T-helper 17 cell (primary cell): ENCODE data around the gene ZFHX3. TPM values are rescaled to one million over a fixed set of nuclear protein-coding genes. Genes with fewer than 3 reads are reported as not detected.
A peak's percentile ranks its signal among the peaks of the same experiment; 100 is the strongest.

ENCODE experiments used
- ATAC-seq: fragments of 150-1000 bp; cut with Tn5 transposase; 2 replicates; pipeline ENCODE4 v1.10.0; 2021; ENCODE audit warnings: mild to moderate bottlenecking, moderate library complexity
- DNase-seq, 3 donors: peaks; one replicate each; pipeline versions ENCODE4 v3.0.0 to v3.0.0-alpha.2; 2020 to 2021
- H3K9me3 ChIP-seq: one replicate; pipeline ENCODE4 v1.7.0; 2013; ENCODE audit warnings: low read length, mild to moderate bottlenecking; ENCODE audit not compliant: control insufficient read depth, poor library complexity, severe bottlenecking
- H3K27ac Mint-ChIP-seq: one replicate; pipeline ENCODE4 v1.8.0; 2022; ENCODE audit warnings: mild to moderate bottlenecking, moderate library complexity, mixed read lengths
- H3K27me3 Mint-ChIP-seq: one replicate; pipeline ENCODE4 v1.8.0; 2022; ENCODE audit warnings: mixed read lengths
- H3K36me3 Mint-ChIP-seq: one replicate; pipeline ENCODE4 v1.8.0; 2022; ENCODE audit warnings: low read depth, mixed read lengths
- H3K4me1 Mint-ChIP-seq: one replicate; pipeline ENCODE4 v1.8.0; 2022; ENCODE audit warnings: mild to moderate bottlenecking, mixed read lengths
- H3K4me3 Mint-ChIP-seq: one replicate; pipeline ENCODE4 v1.8.0; 2022; ENCODE audit warnings: mild to moderate bottlenecking, moderate library complexity, mixed read lengths
- total RNA-seq, 4 donors: library from RNA in 2 of 4; stranded (reverse) in 2 of 4; gene quantifications; one replicate each; pipeline ENCODE4 v1.2.3 and lab custom pipeline; 2022 to 2026

The ZFHX3 gene
- total RNA-seq, 2 donors from 2014 or later: 0.94 to 2.2 TPM

DNA sequence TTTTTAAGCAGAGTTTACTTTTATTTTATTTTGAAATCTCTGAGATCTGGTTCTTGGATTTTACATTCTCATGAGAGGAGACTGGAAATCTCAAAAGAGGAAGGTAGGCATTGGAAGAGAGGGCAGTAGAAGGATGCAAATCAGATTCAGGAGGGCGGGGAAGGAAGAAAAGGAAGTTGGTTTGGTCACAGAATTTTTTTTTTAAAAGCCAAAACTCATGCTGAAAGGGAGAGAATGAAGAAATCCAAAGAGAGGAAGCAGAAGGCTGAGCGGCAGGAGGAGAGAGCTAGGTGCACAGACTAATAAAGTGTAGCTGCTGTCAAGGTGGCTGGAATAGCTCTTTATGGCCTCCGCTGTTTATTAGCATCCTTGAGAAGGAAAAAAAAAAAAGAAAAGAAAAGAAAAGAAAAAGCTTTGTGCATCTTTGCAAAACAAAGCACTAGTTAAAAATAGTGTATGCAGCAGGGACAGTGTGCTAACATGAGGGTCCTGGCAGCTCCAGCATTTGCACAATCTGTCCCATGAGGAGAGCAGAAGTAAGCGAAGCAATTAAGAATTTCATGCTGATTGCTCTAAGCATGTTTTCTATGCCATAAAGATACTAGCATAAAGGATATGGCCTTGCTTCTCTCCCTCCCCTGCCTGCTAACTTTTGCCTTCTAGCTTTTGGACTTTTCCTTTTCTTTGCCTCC, 194.2 kb downstream of the ZFHX3 start:
- no peak for ATAC-seq
- H3K27ac Mint-ChIP-seq: peak overlapping the region; percentile 37
- DNase-seq: no peak

DNA sequence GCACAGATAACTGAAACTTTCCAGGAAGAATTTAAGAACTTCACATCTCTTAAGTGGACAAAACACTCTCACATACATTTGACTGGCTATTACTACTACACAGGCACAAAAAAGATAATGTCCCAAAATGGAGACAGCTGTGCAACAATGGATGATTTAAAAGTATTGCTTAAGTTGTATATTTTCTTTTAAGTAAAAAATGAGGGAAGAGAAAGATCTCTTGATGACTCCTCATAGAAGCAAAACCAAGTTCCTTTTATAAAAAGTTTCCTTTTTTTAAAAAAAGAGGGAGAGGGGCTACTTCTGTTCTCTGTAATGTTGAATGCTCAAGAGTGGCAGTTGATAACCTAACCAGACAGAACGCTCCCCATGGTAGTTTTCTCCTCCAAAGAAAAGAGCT, 195.5 kb downstream of the ZFHX3 start:
- no peak overlapping the region for H3K4me3 Mint-ChIP-seq
- H3K36me3 Mint-ChIP-seq: no peaks in the 10 kb centered on the region
- H3K27ac Mint-ChIP-seq: no peak overlapping the region
- H3K4me1 Mint-ChIP-seq: peaks cover 7% of the 10 kb centered on the region
- ATAC-seq: no peak
- no peak for DNase-seq
- no peaks in the 10 kb centered on the region for H3K9me3 ChIP-seq
- peaks cover 16% of the 10 kb centered on the region for H3K27me3 Mint-ChIP-seq

More for the DNA sequence above, 194.2 kb downstream of the ZFHX3 start:
- no peaks in the 10 kb centered on the region for H3K36me3 Mint-ChIP-seq
- H3K4me3 Mint-ChIP-seq: no peak overlapping the region
- peaks cover 22% of the 10 kb centered on the region for H3K27me3 Mint-ChIP-seq
- peaks cover 7% of the 10 kb centered on the region for H3K4me1 Mint-ChIP-seq
- no peaks in the 10 kb centered on the region for H3K9me3 ChIP-seq

DNA sequence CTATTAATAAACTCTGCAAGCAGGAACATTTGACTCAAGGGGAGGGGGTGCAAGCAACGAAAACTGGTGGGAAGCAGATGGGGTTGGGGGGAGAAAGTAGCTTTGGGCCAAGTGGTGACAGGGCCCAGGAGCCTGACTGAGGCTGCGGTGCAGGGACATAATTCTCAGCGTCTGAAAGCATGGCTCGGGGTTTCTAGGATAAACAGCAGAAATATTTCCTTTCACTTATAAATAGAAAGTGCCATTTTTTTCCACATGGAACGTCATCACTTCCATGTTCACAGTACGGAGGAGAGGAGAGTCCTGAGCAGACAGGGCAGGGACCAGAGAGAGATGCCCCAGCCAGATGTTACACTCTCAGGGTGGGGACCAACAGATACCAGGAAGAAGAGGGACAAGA, 197.1 kb downstream of the ZFHX3 start:
- DNase-seq (no peak), ATAC-seq (no peak)
- Mint-ChIP-seq H3K4me1 (peaks cover 11% of the 10 kb centered on the region), H3K27ac (no peak overlapping the region), H3K4me3 (no peak overlapping the region), H3K36me3 (no peaks in the 10 kb centered on the region), H3K27me3 (peaks cover 22% of the 10 kb centered on the region)
- no peaks in the 10 kb centered on the region for H3K9me3 ChIP-seq

GRCh38 chr16:72850021-72850420, 197.9 kb downstream of the ZFHX3 start:
- Mint-ChIP-seq H3K36me3 (no peaks in the 10 kb centered on the region), H3K4me3 (no peak overlapping the region), H3K27me3 (peaks cover 29% of the 10 kb centered on the region), H3K4me1 (peaks cover 17% of the 10 kb centered on the region), H3K27ac (no peak overlapping the region)
- no peak for ATAC-seq
- no peak for DNase-seq
- no peaks in the 10 kb centered on the region for H3K9me3 ChIP-seq

GRCh38 chr16:72848759-72849664, 198.9 kb downstream of the ZFHX3 start:
- Mint-ChIP-seq H3K4me1 (peaks cover 25% of the 10 kb centered on the region), H3K4me3 (no peak overlapping the region), H3K27ac (no peak overlapping the region), H3K36me3 (no peaks in the 10 kb centered on the region), H3K27me3 (peaks cover 30% of the 10 kb centered on the region)
- DNase-seq (no peak), ATAC-seq (no peak)
- no peaks in the 10 kb centered on the region for H3K9me3 ChIP-seq

- H3K36me3 Mint-ChIP-seq: no peaks in the 10 kb centered on the region
Measured at GRCh38 chr16:72848028-72848400, 199.9 kb downstream of the ZFHX3 start.

GRCh38 chr16:72847187-72848027, 200.5 kb downstream of the ZFHX3 start:
- ATAC-seq (no peak), DNase-seq (no peak)
- Mint-ChIP-seq H3K36me3 (peaks cover 2% of the 10 kb centered on the region), H3K27me3 (peaks cover 25% of the 10 kb centered on the region), H3K27ac (no peak overlapping the region), H3K4me3 (no peak overlapping the region), H3K4me1 (peaks cover 22% of the 10 kb centered on the region)
- H3K9me3 ChIP-seq: no peaks in the 10 kb centered on the region

More at GRCh38 chr16:72848028-72848400, 199.9 kb downstream of the ZFHX3 start:
- no peaks in the 10 kb centered on the region for H3K9me3 ChIP-seq
- no peak for ATAC-seq
- H3K4me1 Mint-ChIP-seq: peaks cover 21% of the 10 kb centered on the region
- no peak overlapping the region for H3K4me3 Mint-ChIP-seq
- H3K27me3 Mint-ChIP-seq: peaks cover 25% of the 10 kb centered on the region
- H3K27ac Mint-ChIP-seq: no peak overlapping the region
- no peak for DNase-seq

- no peak for ATAC-seq
- H3K9me3 ChIP-seq: no peaks in the 10 kb centered on the region
- Mint-ChIP-seq H3K4me1 (peaks cover 22% of the 10 kb centered on the region), H3K4me3 (no peak overlapping the region), H3K27ac (no peak overlapping the region), H3K36me3 (peaks cover 2% of the 10 kb centered on the region), H3K27me3 (peaks cover 25% of the 10 kb centered on the region)
- no peak for DNase-seq
Measured at GRCh38 chr16:72846594-72846993, 201.3 kb downstream of the ZFHX3 start.

DNA sequence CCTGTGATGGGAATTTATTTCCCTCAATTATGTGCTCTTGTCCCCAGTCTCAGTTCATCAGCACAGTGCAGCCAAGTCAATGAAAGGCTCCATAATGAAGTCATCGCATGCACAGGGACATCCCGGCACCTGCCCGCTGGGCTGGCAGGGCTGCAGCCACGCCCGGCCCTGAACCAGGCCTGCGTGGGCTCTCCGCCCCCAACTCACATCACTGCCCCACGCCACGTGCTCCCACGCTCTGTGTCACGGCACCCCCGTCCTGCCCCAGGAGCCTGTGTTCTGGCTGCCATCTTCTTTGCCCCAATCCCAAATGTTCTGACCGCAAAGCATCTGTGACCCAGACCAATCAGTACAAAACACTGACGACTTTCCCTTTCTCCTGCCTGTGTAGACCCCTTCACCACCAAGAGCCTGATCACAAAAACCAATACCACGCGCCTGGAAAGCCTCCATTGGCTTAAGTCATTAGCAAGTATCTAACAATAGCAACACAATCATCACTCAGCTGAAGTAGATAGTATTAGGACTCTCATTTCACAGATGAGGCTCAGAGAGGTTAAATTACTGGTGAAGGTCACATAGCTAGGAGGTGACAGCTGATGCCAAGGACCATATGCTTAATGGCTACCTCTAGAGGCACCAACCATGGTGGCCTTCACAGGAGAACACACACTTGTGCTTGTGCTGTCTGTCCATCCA, 202.5 kb downstream of the ZFHX3 start:
- Mint-ChIP-seq H3K27ac (no peak overlapping the region), H3K36me3 (peaks cover 2% of the 10 kb centered on the region), H3K4me1 (peaks cover 22% of the 10 kb centered on the region), H3K27me3 (peaks cover 25% of the 10 kb centered on the region), H3K4me3 (peak overlapping the region; percentile 52)
- ATAC-seq: no peak
- no peaks in the 10 kb centered on the region for H3K9me3 ChIP-seq
- DNase-seq: no peak

- Mint-ChIP-seq H3K27me3 (peaks cover 31% of the 10 kb centered on the region), H3K36me3 (peaks cover 4% of the 10 kb centered on the region), H3K4me3 (peak overlapping the region; percentile 45), H3K27ac (no peak overlapping the region), H3K4me1 (peaks cover 26% of the 10 kb centered on the region)
- ATAC-seq (no peak), DNase-seq (no peak)
- no peaks in the 10 kb centered on the region for H3K9me3 ChIP-seq
Measured at GRCh38 chr16:72844225-72844920, 203.6 kb downstream of the ZFHX3 start.

- Mint-ChIP-seq H3K27me3 (peaks cover 34% of the 10 kb centered on the region), H3K4me1 (peaks cover 26% of the 10 kb centered on the region), H3K36me3 (peaks cover 4% of the 10 kb centered on the region), H3K4me3 (no peak overlapping the region), H3K27ac (no peak overlapping the region)
- DNase-seq: no peak
- no peaks in the 10 kb centered on the region for H3K9me3 ChIP-seq
- ATAC-seq: no peak
Measured at GRCh38 chr16:72841506-72841905, 206.4 kb downstream of the ZFHX3 start.
